HCT116 (cell line): ENCODE results near the gene FABP1. TPM values are rescaled to one million over a fixed set of nuclear protein-coding genes. Genes with fewer than 3 reads are reported as not detected.

Experiments used
- ATAC-seq: fragments of 200-7000 bp; cut with Tn5 transposase; 2 replicates; pipeline ENCODE4 v1.9.1; 2020; ENCODE audit warnings: mild to moderate bottlenecking, moderate library complexity
- BruUV-seq: library from RNA; stranded (reverse); fragments of 400-500 nt; replicated peaks from 2 replicates; lab custom pipeline; 2021; lab: Mats Ljungman, UMichigan
- CTCF ChIA-PET: fragments of 300-600 bp; sonication (Branson Sonifier 250); formaldehyde crosslinking; loops from one replicate; lab custom pipeline; 2021; ENCODE audit warnings: antibody characterized with exemption; lab: Charles Lee
- POLR2A ChIA-PET: fragments of 300-600, 350-600 bp; sonication (Branson Sonifier 250); formaldehyde crosslinking; loops from one replicate; lab custom pipeline; 2021; ENCODE audit warnings: antibody characterized with exemption; lab: Charles Lee
- RAD21 ChIA-PET, 2 experiments: fragments of 300-600 bp; sonication (Branson Sonifier 250); formaldehyde crosslinking; loops; one replicate each; lab custom pipeline; 2023; ENCODE audit warnings: low total read pairs in 2 of 2; ENCODE audit not compliant: uncharacterized antibody in 2 of 2, unreplicated experiment in 2 of 2, low non-redundant PET in 1 of 2; lab: Charles Lee
- DNase-seq: peaks from one replicate; pipeline ENCODE4 v3.0.0-alpha.2; 2010; ENCODE audit warnings: low read depth, low spot score
- H2AFZ ChIP-seq: fragments of 200-600 bp; shearing (Covaris generic), sonication (generic); 2 replicates; pipeline ENCODE4 v1.6.1; 2017; ENCODE audit warnings: low read depth, mixed run types, mixed read lengths, antibody characterized with exemption, low read length; ENCODE audit not compliant: poor library complexity, severe bottlenecking
- H3K27ac ChIP-seq: 2 replicates; pipeline ENCODE4 v1.5.1; 2012; ENCODE audit warnings: low read depth, low read length
- H3K27me3 ChIP-seq: fragments of 200-600 bp; sonication (generic); 2 replicates; pipeline ENCODE4 v1.6.1; 2016; ENCODE audit warnings: mixed run types, low read length, mixed read lengths; ENCODE audit not compliant: insufficient read depth
- H3K36me3 ChIP-seq, 2 experiments: fragments of 200-500 bp in 1 of 2; fragments of 200-600 bp in 1 of 2; sonication (Bioruptor generic) in 1 of 2; sonication (generic) in 1 of 2; 2 replicates each; pipeline versions ENCODE4 v1.5.1 to v1.6.1; 2014 to 2016; ENCODE audit warnings: low read length in 2 of 2, inconsistent platforms in 1 of 2, mixed read lengths in 1 of 2, mixed run types in 1 of 2; ENCODE audit not compliant: insufficient read depth in 2 of 2, control insufficient read depth in 1 of 2
- H3K4me1 ChIP-seq, 2 experiments: fragments of 200-600 bp in 1 of 2; sonication (generic) in 1 of 2; 2 replicates each; pipeline versions ENCODE4 v1.5.1 to v1.6.1; 2012 to 2017; ENCODE audit warnings: low read length in 2 of 2, inconsistent platforms in 1 of 2, mild to moderate bottlenecking in 1 of 2, mixed read lengths in 1 of 2, mixed run types in 1 of 2, moderate library complexity in 1 of 2; ENCODE audit not compliant: insufficient read depth in 2 of 2, control insufficient read depth in 1 of 2
- H3K4me2 ChIP-seq: fragments of 200-600 bp; sonication (generic); 2 replicates; pipeline ENCODE4 v1.6.1; 2017; ENCODE audit warnings: mixed run types, low read length, mixed read lengths
- H3K4me3 ChIP-seq, 2 experiments: fragments of 200-600 bp in 1 of 2; sonication (generic) in 1 of 2; replicated peaks in 1 of 2; 2 replicates each; pipeline ENCODE4 v1.5.1; 2011 to 2016; ENCODE audit warnings: low read length in 2 of 2, control low read depth in 1 of 2, low read depth in 1 of 2, mild to moderate bottlenecking in 1 of 2, mixed read lengths in 1 of 2, mixed run types in 1 of 2
- H3K79me2 ChIP-seq: fragments of 200-600 bp; sonication (generic); 2 replicates; pipeline ENCODE4 v1.6.1; 2017; ENCODE audit warnings: mild to moderate bottlenecking, mixed run types, low read length, moderate library complexity, mixed read lengths; ENCODE audit not compliant: insufficient read depth
- H3K9ac ChIP-seq: fragments of 200-600 bp; sonication (generic); 2 replicates; pipeline ENCODE4 v1.6.1; 2016; ENCODE audit warnings: low read length, mixed read lengths
- H3K9me2 ChIP-seq: fragments of 200-600 bp; sonication (generic), shearing (Covaris generic); 2 replicates; pipeline ENCODE4 v1.6.1; 2017; ENCODE audit warnings: mixed run types, mild to moderate bottlenecking, moderate library complexity; ENCODE audit not compliant: insufficient read depth
- H3K9me3 ChIP-seq, 2 experiments: fragments of 200-500 bp in 1 of 2; fragments of 200-600 bp in 1 of 2; sonication (Bioruptor generic) in 1 of 2; sonication (generic) in 1 of 2; 2 replicates each; pipeline ENCODE4 v1.6.1; 2014 to 2017; ENCODE audit warnings: low read length in 2 of 2, mixed read lengths in 2 of 2, inconsistent platforms in 1 of 2, low read depth in 1 of 2, mild to moderate bottlenecking in 1 of 2, mixed run types in 1 of 2, moderate library complexity in 1 of 2; ENCODE audit not compliant: control insufficient read depth in 1 of 2, insufficient read depth in 1 of 2
- H4K20me1 ChIP-seq: fragments of 200-600 bp; sonication (generic), shearing (Covaris generic); 2 replicates; pipeline ENCODE4 v1.6.1; 2017; ENCODE audit warnings: mixed run types, mild to moderate bottlenecking, moderate library complexity; ENCODE audit not compliant: insufficient read depth
- CEBPB ChIP-seq: IDR thresholded peaks from 2 replicates; pipeline ENCODE4 v1.6.1; 2012; ENCODE audit warnings: low read depth
- EGR1 ChIP-seq: IDR thresholded peaks from 2 replicates; pipeline ENCODE4 v1.6.1; 2012; ENCODE audit warnings: low read depth
- EZH2 ChIP-seq: fragments of 200-600 bp; sonication (generic); IDR thresholded peaks from 2 replicates; pipeline ENCODE4 v1.6.1; 2017; ENCODE audit warnings: antibody characterized with exemption, mixed run types
- JUND ChIP-seq: IDR thresholded peaks from 2 replicates; pipeline ENCODE4 v1.6.1; 2012
- POLR2A ChIP-seq: IDR thresholded peaks from 2 replicates; pipeline ENCODE4 v1.7.0; 2011; ENCODE audit warnings: borderline replicate concordance; ENCODE audit not compliant: insufficient read depth, insufficient read length; ENCODE audit errors: extremely low read depth
- RAD21 ChIP-seq: IDR thresholded peaks from 2 replicates; pipeline ENCODE4 v1.6.1; 2012; ENCODE audit warnings: low read depth, mild to moderate bottlenecking
- REST ChIP-seq: IDR thresholded peaks from 2 replicates; pipeline ENCODE4 v1.6.1; 2012; ENCODE audit warnings: low read depth
- SIN3A ChIP-seq: IDR thresholded peaks from 2 replicates; pipeline ENCODE4 v1.6.1; 2012; ENCODE audit warnings: low read depth
- SRF ChIP-seq: IDR thresholded peaks from 2 replicates; pipeline ENCODE4 v1.6.1; 2012; ENCODE audit warnings: low read depth
- ZFX ChIP-seq: fragments of 450-650 bp; IDR thresholded peaks from 2 replicates; pipeline ENCODE4 v1.6.1; 2017
- ZNF274 ChIP-seq: fragments of 200-500 bp; sonication (Bioruptor generic); IDR thresholded peaks from 2 replicates; pipeline ENCODE4 v1.6.1; 2014; ENCODE audit warnings: mild to moderate bottlenecking, low read depth, low read length, inconsistent platforms
- intact Hi-C: fragments of 100-400 bp; cut with micrococcal nuclease; formaldehyde crosslinking; loops from 2 replicates; pipeline ENCODE4 v1.10.0; 2022
- total RNA-seq: library from RNA; stranded (reverse); gene quantifications from one replicate; pipeline ENCODE4 v1.2.1, GENCODE V29; 2021; ENCODE audit not compliant: unreplicated experiment
- TF ChIP-seq, protein P1 (sequence below): IDR thresholded peaks from 2 replicates; pipeline ENCODE4 v1.6.1; 2011; ENCODE audit warnings: mild to moderate bottlenecking, low read length, moderate library complexity; ENCODE audit not compliant: insufficient replicate concordance; ENCODE audit errors: extremely low read depth
- TF ChIP-seq, protein P2 (sequence below): IDR thresholded peaks from 2 replicates; pipeline ENCODE4 v1.6.1; 2012

The FABP1 gene
- total RNA-seq, 1 experiment from 2014 or later: 0.61 TPM

- H3K9me3 ChIP-seq: no peaks in the 10 kb centered on the region
- no peak overlapping the region for H3K4me2 ChIP-seq
- H3K9me2 ChIP-seq: no peaks in the 10 kb centered on the region
- no peaks in the 10 kb centered on the region for H4K20me1 ChIP-seq
- H3K79me2 ChIP-seq: no peaks in the 10 kb centered on the region
- peaks cover 0 to 5% of the 10 kb centered on the region in 2 experiments; a peak in 2 of 4 replicates for H3K4me1 ChIP-seq
- no peak overlapping the region for H3K9ac ChIP-seq
- POLR2A ChIA-PET: no interaction called here
- CTCF ChIA-PET: interaction anchor here (0.7 to 1.0 kb wide), 2 partner anchors 15 to 38 kb away, joined by 3 to 5 read pairs; no protein-coding TSS in a partner anchor
- TF ChIP-seq, protein P1, sequence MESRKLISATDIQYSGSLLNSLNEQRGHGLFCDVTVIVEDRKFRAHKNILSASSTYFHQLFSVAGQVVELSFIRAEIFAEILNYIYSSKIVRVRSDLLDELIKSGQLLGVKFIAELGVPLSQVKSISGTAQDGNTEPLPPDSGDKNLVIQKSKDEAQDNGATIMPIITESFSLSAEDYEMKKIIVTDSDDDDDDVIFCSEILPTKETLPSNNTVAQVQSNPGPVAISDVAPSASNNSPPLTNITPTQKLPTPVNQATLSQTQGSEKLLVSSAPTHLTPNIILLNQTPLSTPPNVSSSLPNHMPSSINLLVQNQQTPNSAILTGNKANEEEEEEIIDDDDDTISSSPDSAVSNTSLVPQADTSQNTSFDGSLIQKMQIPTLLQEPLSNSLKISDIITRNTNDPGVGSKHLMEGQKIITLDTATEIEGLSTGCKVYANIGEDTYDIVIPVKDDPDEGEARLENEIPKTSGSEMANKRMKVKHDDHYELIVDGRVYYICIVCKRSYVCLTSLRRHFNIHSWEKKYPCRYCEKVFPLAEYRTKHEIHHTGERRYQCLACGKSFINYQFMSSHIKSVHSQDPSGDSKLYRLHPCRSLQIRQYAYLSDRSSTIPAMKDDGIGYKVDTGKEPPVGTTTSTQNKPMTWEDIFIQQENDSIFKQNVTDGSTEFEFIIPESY: no peak
- no peak for TF ChIP-seq RAD21
- TF ChIP-seq POLR2A: no peak
- no peak for TF ChIP-seq SRF
- TF ChIP-seq ZNF274: no peak
- no peak for TF ChIP-seq EGR1
- TF ChIP-seq, protein P2, sequence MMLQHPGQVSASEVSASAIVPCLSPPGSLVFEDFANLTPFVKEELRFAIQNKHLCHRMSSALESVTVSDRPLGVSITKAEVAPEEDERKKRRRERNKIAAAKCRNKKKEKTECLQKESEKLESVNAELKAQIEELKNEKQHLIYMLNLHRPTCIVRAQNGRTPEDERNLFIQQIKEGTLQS: no peak
- TF ChIP-seq CEBPB: no peak
- TF ChIP-seq JUND: no peak
- TF ChIP-seq ZFX: no peak
- no peak for TF ChIP-seq SIN3A
- no peak for TF ChIP-seq REST
- no peak for TF ChIP-seq EZH2
- no peak overlapping the region for H2AFZ ChIP-seq
- no TSS peak for BruUV-seq
- intact Hi-C loops: no loop called here
- H3K27me3 ChIP-seq: no peaks in the 10 kb centered on the region
- RAD21 ChIA-PET: interaction anchor here in 1 of 2 experiments (0.7 kb wide), 1 partner anchor 12 kb away, joined by 4 read pairs; no protein-coding TSS in a partner anchor
- no peak overlapping the region for H3K4me3 ChIP-seq
- no peak for ATAC-seq
- no peak overlapping the region for H3K27ac ChIP-seq
- DNase-seq: no peak
- H3K36me3 ChIP-seq: no peaks in the 10 kb centered on the region
Observed at GRCh38 chr2:88074854-88075292, 53.0 kb downstream of the FABP1 start.
